PC-9 (cell line): ENCODE measurements around the gene UNC5B.

Experiments used
- CTCF ChIP-seq: fragments of 200-600 bp; sonication (generic); conservative IDR thresholded peaks from 2 replicates; pipeline ENCODE4 v1.6.1; 2017; ENCODE audit warnings: mixed run types, antibody characterized with exemption, mild to moderate bottlenecking, moderate library complexity
- EZH2 ChIP-seq: fragments of 200-600 bp; sonication (generic); IDR thresholded peaks from 2 replicates; pipeline ENCODE4 v1.8.0; 2017; ENCODE audit warnings: antibody characterized with exemption, low read depth

- TF ChIP-seq CTCF (no peak), EZH2 (no peak)
These were observed 86.9 kb downstream of the UNC5B start for GRCh38 chr10:71299071-71299785.
